Fibroblast of lung (primary cell): ENCODE measurements around the gene FAM131A. TPM values are rescaled to one million over a fixed set of nuclear protein-coding genes. Genes with fewer than 3 reads are reported as not detected.

Source experiments
- DNase-seq, 2 donors: peaks; one replicate each; pipeline versions ENCODE4 v3.0.0 to v3.0.0-alpha.2; 2010; ENCODE audit warnings: low read depth in 2 of 2
- H2AFZ ChIP-seq: 2 replicates; pipeline ENCODE4 v1.5.1; 2012; ENCODE audit warnings: low read length, control low read depth, inconsistent platforms
- H3K27ac ChIP-seq: 2 replicates; pipeline ENCODE4 v1.5.1; 2011; ENCODE audit warnings: low read length, control low read depth; ENCODE audit not compliant: insufficient read depth
- H3K27me3 ChIP-seq: 2 replicates; pipeline ENCODE4 v1.5.1; 2011; ENCODE audit warnings: mild to moderate bottlenecking, low read length; ENCODE audit not compliant: control insufficient read depth, insufficient read depth
- H3K36me3 ChIP-seq: 2 replicates; pipeline ENCODE4 v1.5.1; 2011; ENCODE audit warnings: low read length; ENCODE audit not compliant: control insufficient read depth, insufficient read depth
- H3K4me1 ChIP-seq: 2 replicates; pipeline ENCODE4 v1.5.1; 2011; ENCODE audit warnings: low read length; ENCODE audit not compliant: control insufficient read depth, insufficient read depth; ENCODE audit errors: extremely low read depth
- H3K4me2 ChIP-seq: 2 replicates; pipeline ENCODE4 v1.5.1; 2011; ENCODE audit warnings: low read length, control low read depth; ENCODE audit not compliant: insufficient read depth; ENCODE audit errors: extremely low read depth
- H3K4me3 ChIP-seq, 4 experiments: fragments of 200-600 bp in 1 of 4; sonication (generic) in 1 of 4; replicated peaks in 1 of 4; 2 replicates each; pipeline ENCODE4 v1.5.1; 2011 to 2016; ENCODE audit warnings: low read length in 4 of 4, low read depth in 3 of 4, mild to moderate bottlenecking in 3 of 4, control low read depth in 2 of 4, inconsistent platforms in 1 of 4, mixed read lengths in 1 of 4; ENCODE audit not compliant: insufficient read depth in 1 of 4; ENCODE audit errors: control extremely low read depth in 1 of 4
- H3K79me2 ChIP-seq: 2 replicates; pipeline ENCODE4 v1.5.1; 2012; ENCODE audit warnings: mild to moderate bottlenecking, low read length, inconsistent platforms; ENCODE audit not compliant: control insufficient read depth, insufficient read depth
- H3K9ac ChIP-seq: 2 replicates; pipeline ENCODE4 v1.5.1; 2011; ENCODE audit warnings: mild to moderate bottlenecking, low read length, control low read depth; ENCODE audit not compliant: insufficient read depth
- H3K9me3 ChIP-seq: 2 replicates; pipeline ENCODE4 v1.5.1; 2012; ENCODE audit warnings: low read depth, low read length; ENCODE audit not compliant: control insufficient read depth, insufficient read depth
- H4K20me1 ChIP-seq: 2 replicates; pipeline ENCODE4 v1.5.1; 2011; ENCODE audit warnings: low read length; ENCODE audit not compliant: control insufficient read depth, insufficient read depth; ENCODE audit errors: extremely low read depth
- EZH2 ChIP-seq: IDR thresholded peaks from 2 replicates; pipeline ENCODE4 v1.5.1; 2012; ENCODE audit warnings: low read length, control low read depth, mild to moderate bottlenecking; ENCODE audit errors: missing control alignments
- polyA plus RNA-seq, 2 donors: library from polyadenylated mRNA; depleted of rRNA in 1 of 2; stranded (reverse) in 1 of 2; unstranded in 1 of 2; fragments of >200 nt; gene quantifications; 2 replicates each; pipeline ENCODE4 v1.2.1, GENCODE V29; 2011 to 2012; ENCODE audit warnings: missing spikeins in 1 of 2
- total RNA-seq: library from RNA; depleted of rRNA; stranded (reverse); fragments of >200 nt; gene quantifications from 2 replicates; pipeline ENCODE4 v1.2.1, GENCODE V29; 2014
- TF ChIP-seq, protein P1 (sequence below), 2 donors: IDR thresholded peaks in 1 of 2; conservative IDR thresholded peaks in 1 of 2; 1 replicate in 1 of 2; 2 replicates in 1 of 2; pipeline ENCODE4 v1.5.1; 2011 to 2012; ENCODE audit warnings: low read length in 2 of 2, control low read depth in 1 of 2, inconsistent platforms in 1 of 2, low read depth in 1 of 2, mild to moderate bottlenecking in 1 of 2

Gene FAM131A
- total and polyA plus RNA-seq, 2 donors (not counting 1 experiment from before 2014, with no cell fraction given): 9.3 to 22.3 TPM

DNA sequence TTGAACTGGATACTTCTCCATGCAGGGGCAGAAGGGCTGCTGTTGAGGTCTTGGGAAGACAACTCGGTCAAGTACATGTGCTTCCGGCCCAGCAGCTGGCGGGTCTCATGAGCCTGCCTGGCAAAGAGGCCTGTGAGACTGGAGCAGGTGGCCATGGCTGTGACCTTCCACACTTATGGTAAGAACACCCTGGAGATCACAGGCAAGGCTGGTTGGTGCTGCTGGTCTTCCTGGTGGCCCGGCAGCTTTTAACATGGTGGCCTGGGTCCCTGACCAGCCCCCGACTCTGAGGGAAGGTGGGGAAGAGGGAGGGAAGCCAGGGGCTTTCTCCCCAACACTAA, 57.9 kb downstream of the FAM131A start:
- H3K9me3 ChIP-seq: no peaks in the 10 kb centered on the region

More for the DNA sequence above, 57.9 kb downstream of the FAM131A start:
- no peaks in the 10 kb centered on the region for H3K4me1 ChIP-seq
- H3K4me2 ChIP-seq: no peak overlapping the region
- no peaks in the 10 kb centered on the region for H3K36me3 ChIP-seq
- H3K9ac ChIP-seq: no peak overlapping the region
- H3K27me3 ChIP-seq: peaks cover 5% of the 10 kb centered on the region
- H3K79me2 ChIP-seq: no peaks in the 10 kb centered on the region
- TF ChIP-seq, protein P1, sequence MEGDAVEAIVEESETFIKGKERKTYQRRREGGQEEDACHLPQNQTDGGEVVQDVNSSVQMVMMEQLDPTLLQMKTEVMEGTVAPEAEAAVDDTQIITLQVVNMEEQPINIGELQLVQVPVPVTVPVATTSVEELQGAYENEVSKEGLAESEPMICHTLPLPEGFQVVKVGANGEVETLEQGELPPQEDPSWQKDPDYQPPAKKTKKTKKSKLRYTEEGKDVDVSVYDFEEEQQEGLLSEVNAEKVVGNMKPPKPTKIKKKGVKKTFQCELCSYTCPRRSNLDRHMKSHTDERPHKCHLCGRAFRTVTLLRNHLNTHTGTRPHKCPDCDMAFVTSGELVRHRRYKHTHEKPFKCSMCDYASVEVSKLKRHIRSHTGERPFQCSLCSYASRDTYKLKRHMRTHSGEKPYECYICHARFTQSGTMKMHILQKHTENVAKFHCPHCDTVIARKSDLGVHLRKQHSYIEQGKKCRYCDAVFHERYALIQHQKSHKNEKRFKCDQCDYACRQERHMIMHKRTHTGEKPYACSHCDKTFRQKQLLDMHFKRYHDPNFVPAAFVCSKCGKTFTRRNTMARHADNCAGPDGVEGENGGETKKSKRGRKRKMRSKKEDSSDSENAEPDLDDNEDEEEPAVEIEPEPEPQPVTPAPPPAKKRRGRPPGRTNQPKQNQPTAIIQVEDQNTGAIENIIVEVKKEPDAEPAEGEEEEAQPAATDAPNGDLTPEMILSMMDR (conservative IDR thresholded peaks at IDR 0.05 in 1 of 2, IDR thresholded peaks at IDR 0.05 in 1 of 2; ENCODE audit: low read depth in 1 of 2, low read length in 2 of 2): no peak
- TF ChIP-seq EZH2: no peak
- no peak for DNase-seq
- no peak overlapping the region for H3K27ac ChIP-seq
- no peaks in the 10 kb centered on the region for H4K20me1 ChIP-seq
- no peak overlapping the region for H3K4me3 ChIP-seq
- H2AFZ ChIP-seq: no peak overlapping the region

Other genes with a start within 250 kb of the FAM131A start
- gene HTR3E, start 240.5 kb upstream of the FAM131A start, total RNA-seq: not detected in 2 replicates
- gene HTR3E, start 240.5 kb upstream of the FAM131A start, polyA plus RNA-seq: not detected in 2 replicates
- 23.4 and 26.9 TPM in 2 replicates for gene EIF2B5, start 202.2 kb upstream of the FAM131A start, total RNA-seq
- 23.8 and 26.7 TPM in 2 replicates for gene EIF2B5, start 202.2 kb upstream of the FAM131A start, polyA plus RNA-seq
- 32.4 and 33.7 TPM in 2 replicates for gene DVL3, start 182.2 kb upstream of the FAM131A start, total RNA-seq
- 16.5 and 19.8 TPM in 2 replicates for gene DVL3, start 182.2 kb upstream of the FAM131A start, polyA plus RNA-seq
- 362 and 430 TPM in 2 replicates for gene AP2M1, start 162.7 kb upstream of the FAM131A start, total RNA-seq
- 746 and 902 TPM in 2 replicates for gene AP2M1, start 162.7 kb upstream of the FAM131A start, polyA plus RNA-seq
- gene ABCF3, start 151.4 kb upstream of the FAM131A start, total RNA-seq: 63.9 and 65.1 TPM in 2 replicates
- 31.3 and 40.2 TPM in 2 replicates for gene ABCF3, start 151.4 kb upstream of the FAM131A start, polyA plus RNA-seq
- gene VWA5B2, start 108.0 kb upstream of the FAM131A start, total RNA-seq: not detected in 2 replicates
- gene VWA5B2, start 108.0 kb upstream of the FAM131A start, polyA plus RNA-seq: not detected in 2 replicates
- 21.6 and 26.7 TPM in 2 replicates for gene ALG3, start 88.6 kb upstream of the FAM131A start, total RNA-seq
- 27.2 and 36.8 TPM in 2 replicates for gene ALG3, start 88.6 kb upstream of the FAM131A start, polyA plus RNA-seq
- gene EEF1AKMT4, start 87.9 kb upstream of the FAM131A start, total RNA-seq: 1.2 and 2.3 TPM in 2 replicates
- 2.1 and 2.3 TPM in 2 replicates for gene EEF1AKMT4, start 87.9 kb upstream of the FAM131A start, polyA plus RNA-seq
- gene CAMK2N2, start 76.0 kb upstream of the FAM131A start, total RNA-seq: under 0.01 TPM in 1 of 2 replicates, not detected in the other
- 0.10 and 0.24 TPM in 2 replicates for gene CAMK2N2, start 76.0 kb upstream of the FAM131A start, polyA plus RNA-seq
- not detected in 2 replicates for gene ECE2, start 61.6 kb upstream of the FAM131A start, total RNA-seq
- not detected in 2 replicates for gene ECE2, start 61.6 kb upstream of the FAM131A start, polyA plus RNA-seq
- 345 and 429 TPM in 2 replicates for gene PSMD2, start 38.4 kb upstream of the FAM131A start, total RNA-seq
- 188 and 354 TPM in 2 replicates for gene PSMD2, start 38.4 kb upstream of the FAM131A start, polyA plus RNA-seq
- 187 and 263 TPM in 2 replicates for gene EIF4G1, start 23.0 kb upstream of the FAM131A start, total RNA-seq
- 235 and 349 TPM in 2 replicates for gene EIF4G1, start 23.0 kb upstream of the FAM131A start, polyA plus RNA-seq
- gene CLCN2, start 24.0 kb downstream of the FAM131A start, total RNA-seq: 1.8 and 3.1 TPM in 2 replicates
- gene CLCN2, start 24.0 kb downstream of the FAM131A start, polyA plus RNA-seq: 0.93 and 1.7 TPM in 2 replicates
- 59.6 and 62.4 TPM in 2 replicates for gene POLR2H, start 24.1 kb downstream of the FAM131A start, total RNA-seq
- 100 and 124 TPM in 2 replicates for gene POLR2H, start 24.1 kb downstream of the FAM131A start, polyA plus RNA-seq
- gene THPO, start 40.6 kb downstream of the FAM131A start, total RNA-seq: 0.50 and 0.51 TPM in 2 replicates
- gene THPO, start 40.6 kb downstream of the FAM131A start, polyA plus RNA-seq: 0.16 and 0.27 TPM in 2 replicates
- 1.3 and 4.8 TPM in 2 replicates for gene CHRD, start 42.5 kb downstream of the FAM131A start, total RNA-seq
- gene CHRD, start 42.5 kb downstream of the FAM131A start, polyA plus RNA-seq: 0.46 and 1.3 TPM in 2 replicates
- 3.9 and 7.6 TPM in 2 replicates for gene EPHB3, start 224.2 kb downstream of the FAM131A start, total RNA-seq
- 1.6 and 2.2 TPM in 2 replicates for gene EPHB3, start 224.2 kb downstream of the FAM131A start, polyA plus RNA-seq